ENCODE data around the gene NAA16. TPM values are rescaled to one million over a fixed set of nuclear protein-coding genes. Genes with fewer than 3 reads are reported as not detected.
"Not testable (repeated sequence)": the region's sequence is repeated elsewhere in the genome, so short reads cannot be mapped to it uniquely, and the experiment has no call there.

Gene NAA16
- total RNA-seq, 4 donors from 2014 or later, result 14.3 to 41.0 (median 22.6) TPM

GRCh38 chr13:41345165-41345913 lies 34.3 kb downstream of the NAA16 start:
- Histone ChIP-seq H3K4me1 (peaks cover 7% of the 10 kb centered on the region), H3K27ac (no peak overlapping the region), H3K4me3 (no peak overlapping the region), H3K36me3 (peaks cover 25% of the 10 kb centered on the region), H3K9me3 (no peaks in the 10 kb centered on the region), H3K27me3 (no peaks in the 10 kb centered on the region)
- 62% methylated on average over 9 of the region's 9 CpGs for WGBS
- DNase-seq (ENCODE audit: low spot score in 2 of 2), result no peak
- TF ChIP-seq POLR2AphosphoS5 (IDR thresholded peaks at IDR 0.05) (no peak), POLR2A (IDR thresholded peaks at IDR 0.05) (no peak), EP300 (IDR thresholded peaks at IDR 0.05) (no peak)
- TF ChIP-seq, protein P1, sequence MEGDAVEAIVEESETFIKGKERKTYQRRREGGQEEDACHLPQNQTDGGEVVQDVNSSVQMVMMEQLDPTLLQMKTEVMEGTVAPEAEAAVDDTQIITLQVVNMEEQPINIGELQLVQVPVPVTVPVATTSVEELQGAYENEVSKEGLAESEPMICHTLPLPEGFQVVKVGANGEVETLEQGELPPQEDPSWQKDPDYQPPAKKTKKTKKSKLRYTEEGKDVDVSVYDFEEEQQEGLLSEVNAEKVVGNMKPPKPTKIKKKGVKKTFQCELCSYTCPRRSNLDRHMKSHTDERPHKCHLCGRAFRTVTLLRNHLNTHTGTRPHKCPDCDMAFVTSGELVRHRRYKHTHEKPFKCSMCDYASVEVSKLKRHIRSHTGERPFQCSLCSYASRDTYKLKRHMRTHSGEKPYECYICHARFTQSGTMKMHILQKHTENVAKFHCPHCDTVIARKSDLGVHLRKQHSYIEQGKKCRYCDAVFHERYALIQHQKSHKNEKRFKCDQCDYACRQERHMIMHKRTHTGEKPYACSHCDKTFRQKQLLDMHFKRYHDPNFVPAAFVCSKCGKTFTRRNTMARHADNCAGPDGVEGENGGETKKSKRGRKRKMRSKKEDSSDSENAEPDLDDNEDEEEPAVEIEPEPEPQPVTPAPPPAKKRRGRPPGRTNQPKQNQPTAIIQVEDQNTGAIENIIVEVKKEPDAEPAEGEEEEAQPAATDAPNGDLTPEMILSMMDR (IDR thresholded peaks at IDR 0.05), result no peak

- Histone ChIP-seq H3K9me3 (no peaks in the 10 kb centered on the region), H3K4me1 (peaks cover 7% of the 10 kb centered on the region), H3K27me3 (no peaks in the 10 kb centered on the region), H3K4me3 (no peak overlapping the region), H3K36me3 (peaks cover 21% of the 10 kb centered on the region), H3K27ac (no peak overlapping the region)
- no peak for DNase-seq (ENCODE audit: low spot score in 2 of 2)
- 65% methylated on average over 9 of the region's 9 CpGs for WGBS
- no peak for TF ChIP-seq EP300 (IDR thresholded peaks at IDR 0.05)
- no peak for TF ChIP-seq POLR2A (IDR thresholded peaks at IDR 0.05)
- TF ChIP-seq, protein P1 (IDR thresholded peaks at IDR 0.05), result no peak
- TF ChIP-seq POLR2AphosphoS5 (IDR thresholded peaks at IDR 0.05), result no peak
Observed at GRCh38 chr13:41345914-41346589, 35.0 kb downstream of the NAA16 start.

DNA sequence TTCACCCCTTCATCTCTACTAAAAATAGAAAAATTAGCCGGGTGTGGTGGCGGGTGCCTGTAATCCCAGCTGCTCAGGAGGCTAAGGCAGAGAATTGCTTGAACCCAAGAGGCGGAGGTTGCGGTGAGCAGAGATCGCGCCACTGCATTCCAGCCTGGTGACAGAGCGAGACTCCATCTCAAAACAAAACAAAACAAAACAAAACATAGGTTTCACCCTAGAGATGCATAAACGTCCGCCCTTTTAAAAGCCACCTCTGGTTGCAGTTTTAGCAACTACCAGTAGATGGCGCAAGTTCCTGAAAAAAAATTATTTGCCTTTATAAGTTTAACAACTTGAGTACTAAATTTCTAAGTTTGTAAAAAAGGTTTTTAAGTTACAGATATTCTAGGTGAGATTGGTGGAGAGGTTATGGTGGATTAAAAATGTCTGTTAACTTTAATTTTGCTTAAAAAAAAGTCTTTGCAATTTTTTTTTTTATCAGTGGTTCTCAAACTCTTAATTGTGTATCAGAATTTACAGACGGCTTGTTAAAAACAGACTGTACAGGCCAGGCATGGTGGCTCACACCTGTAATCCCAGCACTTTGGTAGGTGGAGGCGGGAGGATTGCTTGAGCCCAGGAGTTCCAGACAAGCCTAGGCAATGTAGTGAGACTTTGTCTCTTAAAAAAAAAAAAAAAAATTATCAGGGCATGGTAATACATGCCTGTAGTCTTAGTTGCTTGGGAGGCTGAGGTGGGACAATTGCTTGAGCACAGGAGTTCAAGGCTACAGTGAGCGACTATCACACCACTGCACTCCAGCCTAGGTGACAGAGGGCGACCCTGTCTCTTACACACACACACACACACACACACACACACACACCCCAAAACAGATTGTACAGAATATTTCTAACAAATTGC lies 42.1 kb downstream of the NAA16 start:
- peak overlapping the region; percentile 4 for H3K27ac ChIP-seq
- WGBS, result 63% methylated on average over 14 of the region's 14 CpGs
- DNase-seq (ENCODE audit: low spot score in 2 of 2), result no peak

DNA sequence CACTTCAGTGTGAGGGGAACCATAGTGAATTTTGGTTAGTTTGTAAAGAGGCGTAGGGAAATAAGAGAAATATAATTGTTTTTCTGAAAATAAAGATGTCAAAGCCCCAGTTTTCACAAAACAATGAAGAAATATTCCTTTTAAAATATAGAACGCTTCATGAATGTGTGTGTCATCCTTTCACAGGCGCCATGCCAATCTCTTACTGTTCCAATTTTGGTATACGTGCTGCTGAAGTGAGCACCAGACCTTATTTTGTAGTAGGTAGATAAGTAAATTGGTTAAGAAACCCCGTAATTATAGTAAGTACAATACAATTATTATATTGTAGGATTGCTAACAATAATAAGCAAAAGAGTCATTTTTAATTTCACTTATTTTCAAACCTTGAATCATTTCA lies 43.3 kb downstream of the NAA16 start:
- Histone ChIP-seq H3K27me3 (no peaks in the 10 kb centered on the region), H3K4me3 (no peak overlapping the region), H3K27ac (no peak overlapping the region), H3K36me3 (peaks cover 16% of the 10 kb centered on the region), H3K4me1 (peaks cover 13% of the 10 kb centered on the region), H3K9me3 (no peaks in the 10 kb centered on the region)
- no peak for DNase-seq (ENCODE audit: low spot score in 2 of 2)
- TF ChIP-seq POLR2AphosphoS5 (IDR thresholded peaks at IDR 0.05) (no peak), POLR2A (IDR thresholded peaks at IDR 0.05) (no peak), EP300 (IDR thresholded peaks at IDR 0.05) (no peak)
- TF ChIP-seq, protein P1 (IDR thresholded peaks at IDR 0.05), result no peak
- WGBS, result 72% methylated on average over 5 of the region's 5 CpGs

More for the DNA sequence above, 42.1 kb downstream of the NAA16 start:
- TF ChIP-seq EP300 (IDR thresholded peaks at IDR 0.05) (no peak), POLR2AphosphoS5 (IDR thresholded peaks at IDR 0.05) (no peak)
- TF ChIP-seq, protein P1 (IDR thresholded peaks at IDR 0.05), result peak; percentile 63 to 70
- Histone ChIP-seq H3K4me1 (peaks cover 13% of the 10 kb centered on the region), H3K4me3 (no peak overlapping the region), H3K27me3 (no peaks in the 10 kb centered on the region), H3K9me3 (no peaks in the 10 kb centered on the region), H3K36me3 (peaks cover 11% of the 10 kb centered on the region)

DNA sequence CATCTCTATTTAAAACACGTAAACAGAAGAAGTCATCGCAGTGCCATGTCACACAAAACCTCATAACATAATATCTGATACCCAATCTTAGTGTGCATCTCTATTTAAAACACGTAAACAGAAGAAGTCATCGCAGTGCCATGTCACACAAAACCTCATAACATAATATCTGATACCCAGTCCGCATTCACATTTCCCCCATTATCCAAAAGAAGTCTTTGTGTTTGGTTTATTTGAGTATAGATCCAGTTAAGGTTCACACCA lies 45.2 kb downstream of the NAA16 start:
- not testable (repeated sequence) for H3K27ac ChIP-seq; H3K27me3 ChIP-seq; H3K9me3 ChIP-seq; DNase-seq (ENCODE audit: low spot score in 2 of 2); H3K4me3 ChIP-seq
- WGBS, result 48% methylated on average over 5 of the region's 5 CpGs
- H3K36me3 ChIP-seq, result peaks cover 25% of the 10 kb centered on the region
- H3K4me1 ChIP-seq, result peaks cover 13% of the 10 kb centered on the region

Measured in suprapubic skin (tissue), 4 donors.